Tibial nerve (tissue), 4 donors: ENCODE results near the gene EMX2.

ENCODE experiments used
- CTCF ChIP-seq, 5 experiments: fragments of 200-600 bp in 3 of 5; fragments of 450-650 bp in 2 of 5; sonication (generic) in 3 of 5; IDR thresholded peaks; one replicate each; pipeline ENCODE4 v1.5.1; 2016 to 2019; ENCODE audit warnings: antibody characterized with exemption in 5 of 5, mild to moderate bottlenecking in 3 of 5, moderate library complexity in 2 of 5
- EP300 ChIP-seq, 2 donors: sonication (generic); formaldehyde crosslinking; IDR thresholded peaks; one replicate each; pipeline ENCODE4 v1.6.1; 2017; ENCODE audit warnings: antibody characterized with exemption in 2 of 2, mild to moderate bottlenecking in 1 of 2
- POLR2A ChIP-seq, 2 donors: fragments of 450-650 bp; IDR thresholded peaks; one replicate each; pipeline ENCODE4 v1.6.1; 2017; ENCODE audit warnings: antibody characterized with exemption in 2 of 2, mild to moderate bottlenecking in 2 of 2, moderate library complexity in 2 of 2

GRCh38 chr10:117569610-117570390 is 27.3 kb downstream of the EMX2 start:
- TF ChIP-seq CTCF (IDR thresholded peaks at IDR 0.05) (no peak), POLR2A (IDR thresholded peaks at IDR 0.05) (no peak), EP300 (IDR thresholded peaks at IDR 0.05) (no peak)
